ENCODE data around the gene PDGFRB.
A peak's percentile ranks its signal among the peaks of the same experiment; 100 is the strongest.

Gene PDGFRB

DNA sequence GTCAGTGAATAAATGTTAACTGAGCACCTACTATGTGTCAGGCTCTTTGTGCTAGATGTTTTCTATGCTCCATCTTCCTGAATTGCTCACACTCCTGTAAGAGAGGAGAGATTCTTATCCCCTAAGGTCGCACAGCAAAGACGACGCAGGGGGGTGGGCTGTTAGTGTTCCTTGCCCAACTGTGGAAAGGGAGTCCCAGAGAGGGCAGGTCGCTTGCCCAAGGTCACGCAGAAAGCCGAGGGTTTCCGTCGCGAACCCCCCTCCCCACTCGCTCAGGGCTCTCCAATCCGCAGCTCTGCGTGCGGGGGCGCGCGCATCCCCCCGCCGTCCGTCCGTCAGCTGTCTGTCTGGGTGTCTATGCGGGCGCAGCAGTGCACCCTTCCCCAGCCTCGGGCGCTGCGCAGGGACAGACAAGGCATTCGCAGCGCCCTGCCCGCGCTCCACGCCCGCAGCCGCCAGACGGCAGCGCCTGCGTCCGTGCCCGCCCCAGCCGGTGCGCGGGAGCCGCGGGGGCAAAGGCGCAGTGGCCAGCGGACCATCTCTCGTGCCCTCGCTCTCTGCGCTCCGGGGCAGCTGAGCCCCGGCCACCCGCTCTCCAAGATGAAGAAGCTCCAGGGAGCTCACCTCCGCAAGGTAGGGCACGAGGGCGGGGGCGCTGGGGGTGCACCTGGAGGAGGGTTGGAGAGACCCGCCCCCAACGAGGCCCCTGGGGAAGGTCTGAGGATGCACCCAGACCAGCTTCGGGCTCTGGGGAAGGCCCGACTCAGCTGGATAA is 34.3 kb upstream of the PDGFRB start, which contains the start of gene SLC6A7:
TSS of gene SLC6A7 (plus strand) at position 335 of the 775 bp plus-strand sequence. CDS start at position 601, 266 bp downstream.
- H3K27me3 ChIP-seq (ENCODE audit: control insufficient read depth, insufficient read depth, low read length) = peaks cover 76% of the 10 kb centered on the region

DNA sequence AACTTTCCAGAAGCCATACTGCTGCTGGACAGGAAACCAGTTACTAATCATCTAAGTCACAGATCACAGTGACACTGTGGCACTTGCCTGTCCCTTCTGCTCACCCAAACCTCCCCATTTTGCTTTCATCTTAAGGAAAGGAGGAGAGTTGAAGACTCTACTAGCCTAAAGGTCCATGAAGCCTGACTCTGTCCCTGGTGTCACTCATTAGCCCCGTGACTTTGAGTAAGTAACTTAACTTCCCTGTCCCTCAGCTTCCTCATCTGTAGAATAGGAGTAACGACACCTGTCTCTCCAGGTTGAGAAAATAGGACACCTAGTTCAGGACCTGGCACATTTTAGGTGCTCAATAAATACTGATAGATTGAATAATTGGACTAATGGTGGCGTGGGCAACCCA is 33.7 kb upstream of the PDGFRB start:
- Histone ChIP-seq H3K36me3 (ENCODE audit: control insufficient read depth, low read depth, low read length) (no peaks in the 10 kb centered on the region), H3K27me3 (ENCODE audit: control insufficient read depth, insufficient read depth, low read length) (peaks cover 82% of the 10 kb centered on the region), H3K9ac (ENCODE audit: low read length) (no peak overlapping the region), H3K9me3 (ENCODE audit: control insufficient read depth, low read depth, low read length) (no peaks in the 10 kb centered on the region), H3K4me1 (ENCODE audit: control insufficient read depth, low read depth, low read length) (peaks cover 12% of the 10 kb centered on the region), H3K27ac (ENCODE audit: low read length) (no peak overlapping the region), H3K4me3 (ENCODE audit: low read length) (peak overlapping the region; percentile 55)

More for the DNA sequence above, 34.3 kb upstream of the PDGFRB start, which contains the start of gene SLC6A7:
- Histone ChIP-seq H3K27ac (ENCODE audit: low read length) (no peak within 1 kb of the TSS), H3K9me3 (ENCODE audit: control insufficient read depth, low read depth, low read length) (no peaks in the 10 kb centered on the region), H3K4me1 (ENCODE audit: control insufficient read depth, low read depth, low read length) (peaks cover 12% of the 10 kb centered on the region), H3K4me3 (ENCODE audit: low read length) (peak within 1 kb of the TSS; percentile 55), H3K36me3 (ENCODE audit: control insufficient read depth, low read depth, low read length) (no peaks in the 10 kb centered on the region), H3K9ac (ENCODE audit: low read length) (no peak within 1 kb of the TSS)

DNA sequence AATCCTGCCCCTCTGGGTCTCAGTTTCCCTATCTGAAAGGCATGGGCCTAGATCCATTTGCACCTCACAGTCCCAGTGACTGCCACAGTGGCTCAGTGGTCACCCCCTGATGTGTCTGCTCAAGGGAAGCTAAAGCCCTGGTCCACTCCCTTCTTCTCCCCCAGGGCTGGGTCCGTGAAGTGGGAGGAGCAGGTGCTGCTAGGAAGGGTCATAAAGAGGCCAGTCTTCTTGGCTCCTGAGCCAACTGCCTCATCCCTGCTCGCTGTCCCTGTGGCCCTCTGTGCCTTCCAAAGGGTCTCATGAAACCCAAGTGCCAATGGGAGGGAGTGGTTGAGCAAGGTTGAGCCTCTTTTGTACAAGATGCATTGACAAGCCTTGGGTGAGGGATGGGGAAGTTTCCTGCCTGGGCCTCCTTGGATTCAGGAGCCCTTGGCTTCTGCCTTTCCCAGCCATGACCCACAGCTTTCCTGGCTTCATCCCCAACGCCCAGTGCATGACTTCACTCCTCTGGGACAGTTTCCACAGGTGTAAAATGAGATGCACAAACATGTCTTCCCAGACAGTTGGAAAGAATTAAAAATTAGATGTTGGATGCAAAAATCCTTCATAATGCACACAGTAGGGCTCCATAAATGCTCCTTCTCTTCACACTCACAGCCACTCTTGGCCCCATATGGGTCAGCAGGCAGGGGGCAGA is 32.6 kb upstream of the PDGFRB start:
- no peak overlapping the region for H3K4me3 ChIP-seq (ENCODE audit: low read length)
- no peak overlapping the region for H3K27ac ChIP-seq (ENCODE audit: low read length)
- no peaks in the 10 kb centered on the region for H3K9me3 ChIP-seq (ENCODE audit: control insufficient read depth, low read depth, low read length)
- peaks cover 89% of the 10 kb centered on the region for H3K27me3 ChIP-seq (ENCODE audit: control insufficient read depth, insufficient read depth, low read length)
- H3K4me1 ChIP-seq (ENCODE audit: control insufficient read depth, low read depth, low read length) = peaks cover 12% of the 10 kb centered on the region
- no peaks in the 10 kb centered on the region for H3K36me3 ChIP-seq (ENCODE audit: control insufficient read depth, low read depth, low read length)
- H3K9ac ChIP-seq (ENCODE audit: low read length) = no peak overlapping the region

DNA sequence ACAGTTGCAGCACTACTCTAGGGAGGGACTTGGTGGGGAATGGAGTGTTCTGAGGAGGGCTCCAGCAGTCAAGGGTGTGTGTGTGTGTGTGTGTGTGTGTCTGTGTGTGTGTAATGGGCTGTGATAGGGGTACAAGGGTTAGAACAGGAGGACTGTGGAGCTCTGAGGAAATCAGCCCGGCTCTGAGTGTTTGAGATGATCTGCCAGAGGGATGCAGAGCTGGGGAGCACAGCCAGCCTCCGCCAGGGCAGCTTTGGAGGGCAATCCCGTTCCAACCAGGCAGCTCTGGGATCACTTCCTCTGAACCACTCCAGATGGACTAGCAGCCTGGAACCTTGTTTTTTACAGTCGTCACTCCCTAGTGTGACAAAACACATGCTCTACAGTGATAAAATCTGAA is 31.3 kb upstream of the PDGFRB start:
- Histone ChIP-seq H3K9ac (ENCODE audit: low read length) (no peak overlapping the region), H3K4me3 (ENCODE audit: low read length) (no peak overlapping the region), H3K27ac (ENCODE audit: low read length) (no peak overlapping the region), H3K27me3 (ENCODE audit: control insufficient read depth, insufficient read depth, low read length) (peaks cover 81% of the 10 kb centered on the region), H3K4me1 (ENCODE audit: control insufficient read depth, low read depth, low read length) (peaks cover 12% of the 10 kb centered on the region), H3K36me3 (ENCODE audit: control insufficient read depth, low read depth, low read length) (no peaks in the 10 kb centered on the region), H3K9me3 (ENCODE audit: control insufficient read depth, low read depth, low read length) (no peaks in the 10 kb centered on the region)

DNA sequence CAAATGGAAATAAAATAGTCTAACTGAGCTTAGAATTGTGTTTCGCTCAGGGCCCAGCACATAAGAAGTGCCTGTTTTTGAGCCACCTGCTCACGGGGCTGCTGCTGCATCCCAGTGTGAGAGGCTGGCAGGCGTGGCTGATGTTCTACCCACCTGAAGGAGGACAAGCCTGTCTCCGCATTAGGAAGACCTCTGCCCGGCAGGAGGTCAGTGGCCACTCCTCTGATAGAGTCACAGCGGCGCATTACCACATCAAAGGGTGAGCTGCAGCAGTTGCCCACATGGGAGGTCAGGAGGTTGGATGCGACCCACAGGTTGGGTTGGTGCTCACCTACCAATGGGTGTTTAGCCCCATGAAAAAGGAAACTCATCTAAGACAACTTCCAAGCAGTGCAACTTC is 30.5 kb upstream of the PDGFRB start:
- Histone ChIP-seq H3K4me1 (ENCODE audit: control insufficient read depth, low read depth, low read length) (peaks cover 12% of the 10 kb centered on the region), H3K9ac (ENCODE audit: low read length) (no peak overlapping the region), H3K9me3 (ENCODE audit: control insufficient read depth, low read depth, low read length) (no peaks in the 10 kb centered on the region), H3K27ac (ENCODE audit: low read length) (no peak overlapping the region), H3K36me3 (ENCODE audit: control insufficient read depth, low read depth, low read length) (no peaks in the 10 kb centered on the region), H3K27me3 (ENCODE audit: control insufficient read depth, insufficient read depth, low read length) (peaks cover 74% of the 10 kb centered on the region), H3K4me3 (ENCODE audit: low read length) (no peak overlapping the region)

DNA sequence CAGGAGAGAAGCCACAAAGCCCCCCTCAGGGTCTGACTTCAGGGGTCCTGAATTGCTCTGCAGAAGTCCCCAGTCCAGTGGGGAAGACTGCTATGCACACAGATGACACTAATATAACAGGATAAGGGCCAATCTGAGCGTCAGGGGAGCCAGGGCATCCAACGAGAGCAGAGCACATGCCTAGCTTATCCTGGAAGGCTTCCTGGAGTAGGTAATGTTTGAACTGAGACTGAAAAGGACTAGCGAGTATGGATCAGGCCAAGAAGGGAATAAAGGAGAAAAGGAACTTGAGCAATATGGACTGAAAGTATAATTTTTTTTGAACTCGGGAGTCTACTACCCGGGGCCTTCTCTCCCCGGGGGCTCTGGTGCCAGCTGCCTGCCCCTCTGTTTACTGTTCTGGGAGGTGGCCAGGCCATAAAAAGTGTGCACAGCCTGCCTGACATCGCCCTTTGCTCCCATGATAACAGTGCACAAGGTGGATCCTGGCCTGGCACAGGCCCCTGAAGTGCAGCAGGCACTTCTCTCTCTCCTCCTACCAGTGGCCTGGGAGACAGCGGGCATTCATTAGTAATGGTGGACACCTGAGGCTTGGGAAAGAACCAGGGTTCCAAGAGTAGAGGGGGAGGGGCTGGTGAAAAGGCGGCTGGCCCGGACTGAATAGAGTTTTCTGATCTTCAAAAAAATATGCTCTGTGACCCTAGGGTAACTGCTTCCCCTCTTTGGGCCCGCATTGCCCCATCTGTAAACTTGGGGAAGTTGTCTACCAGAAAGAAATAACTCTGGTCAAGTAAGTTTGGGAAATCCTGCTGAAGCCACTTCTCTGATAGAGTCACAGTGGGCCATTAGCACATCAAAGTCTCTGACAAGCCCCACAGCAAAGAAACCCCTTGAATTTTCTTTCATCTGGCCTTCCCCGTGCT is 29.6 kb upstream of the PDGFRB start:
- peaks cover 65% of the 10 kb centered on the region for H3K27me3 ChIP-seq (ENCODE audit: control insufficient read depth, insufficient read depth, low read length)
- H3K9me3 ChIP-seq (ENCODE audit: control insufficient read depth, low read depth, low read length) = no peaks in the 10 kb centered on the region
- H3K9ac ChIP-seq (ENCODE audit: low read length) = no peak overlapping the region
- H3K27ac ChIP-seq (ENCODE audit: low read length) = no peak overlapping the region
- peaks cover 12% of the 10 kb centered on the region for H3K4me1 ChIP-seq (ENCODE audit: control insufficient read depth, low read depth, low read length)
- no peaks in the 10 kb centered on the region for H3K36me3 ChIP-seq (ENCODE audit: control insufficient read depth, low read depth, low read length)
- H3K4me3 ChIP-seq (ENCODE audit: low read length) = no peak overlapping the region

DNA sequence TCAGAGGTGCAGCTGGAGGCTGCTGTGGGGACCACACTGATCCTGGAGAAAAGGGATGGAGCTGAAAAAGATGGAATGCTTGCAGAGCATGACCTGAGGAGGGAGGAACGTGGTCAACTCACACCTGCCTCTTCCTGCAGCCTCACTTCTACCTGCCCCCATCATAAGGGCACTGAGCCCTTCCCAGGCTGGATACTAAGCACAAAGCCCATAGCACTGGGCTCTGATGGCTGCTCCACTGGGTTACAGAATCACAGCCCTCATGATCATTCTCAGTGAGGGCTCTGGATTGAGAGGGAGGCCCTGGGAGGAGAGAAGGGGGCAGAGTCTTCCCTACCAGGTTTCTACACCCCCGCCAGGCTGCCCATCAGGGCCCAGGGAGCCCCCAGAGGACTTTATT is 28.4 kb upstream of the PDGFRB start:
- Histone ChIP-seq H3K9me3 (ENCODE audit: control insufficient read depth, low read depth, low read length) (no peaks in the 10 kb centered on the region), H3K27ac (ENCODE audit: low read length) (no peak overlapping the region), H3K4me3 (ENCODE audit: low read length) (no peak overlapping the region), H3K9ac (ENCODE audit: low read length) (no peak overlapping the region), H3K36me3 (ENCODE audit: control insufficient read depth, low read depth, low read length) (no peaks in the 10 kb centered on the region), H3K27me3 (ENCODE audit: control insufficient read depth, insufficient read depth, low read length) (peaks cover 52% of the 10 kb centered on the region), H3K4me1 (ENCODE audit: control insufficient read depth, low read depth, low read length) (peaks cover 12% of the 10 kb centered on the region)

DNA sequence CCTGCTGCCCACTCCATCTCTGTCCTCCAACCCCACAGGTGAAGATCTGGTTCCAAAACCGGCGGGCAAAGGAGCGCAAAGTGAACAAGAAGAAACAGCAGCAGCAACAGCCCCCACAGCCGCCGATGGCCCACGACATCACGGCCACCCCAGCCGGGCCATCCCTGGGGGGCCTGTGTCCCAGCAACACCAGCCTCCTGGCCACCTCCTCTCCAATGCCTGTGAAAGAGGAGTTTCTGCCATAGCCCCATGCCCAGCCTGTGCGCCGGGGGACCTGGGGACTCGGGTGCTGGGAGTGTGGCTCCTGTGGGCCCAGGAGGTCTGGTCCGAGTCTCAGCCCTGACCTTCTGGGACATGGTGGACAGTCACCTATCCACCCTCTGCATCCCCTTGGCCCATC is 27.8 kb upstream of the PDGFRB start:
- Histone ChIP-seq H3K27ac (ENCODE audit: low read length) (no peak overlapping the region), H3K4me3 (ENCODE audit: low read length) (no peak overlapping the region), H3K4me1 (ENCODE audit: control insufficient read depth, low read depth, low read length) (peaks cover 12% of the 10 kb centered on the region), H3K9ac (ENCODE audit: low read length) (no peak overlapping the region), H3K27me3 (ENCODE audit: control insufficient read depth, insufficient read depth, low read length) (peaks cover 47% of the 10 kb centered on the region), H3K9me3 (ENCODE audit: control insufficient read depth, low read depth, low read length) (no peaks in the 10 kb centered on the region), H3K36me3 (ENCODE audit: control insufficient read depth, low read depth, low read length) (no peaks in the 10 kb centered on the region)

DNA sequence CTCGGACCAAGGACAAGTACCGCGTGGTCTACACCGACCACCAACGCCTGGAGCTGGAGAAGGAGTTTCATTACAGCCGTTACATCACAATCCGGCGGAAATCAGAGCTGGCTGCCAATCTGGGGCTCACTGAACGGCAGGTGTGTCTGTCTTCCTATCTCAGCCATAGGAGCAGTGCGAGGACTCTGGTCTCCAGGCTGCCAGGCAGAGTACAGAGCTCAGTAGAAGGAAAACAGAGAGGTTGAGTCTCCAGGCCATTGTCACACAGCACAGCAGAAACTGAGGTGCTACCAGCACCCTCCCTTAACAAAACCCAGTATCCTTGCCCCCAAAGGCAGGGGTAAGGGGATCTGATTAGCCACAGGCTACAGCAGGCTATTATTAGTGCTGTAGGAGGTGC is 27.1 kb upstream of the PDGFRB start:
- Histone ChIP-seq H3K27me3 (ENCODE audit: control insufficient read depth, insufficient read depth, low read length) (peaks cover 40% of the 10 kb centered on the region), H3K27ac (ENCODE audit: low read length) (no peak overlapping the region)

DNA sequence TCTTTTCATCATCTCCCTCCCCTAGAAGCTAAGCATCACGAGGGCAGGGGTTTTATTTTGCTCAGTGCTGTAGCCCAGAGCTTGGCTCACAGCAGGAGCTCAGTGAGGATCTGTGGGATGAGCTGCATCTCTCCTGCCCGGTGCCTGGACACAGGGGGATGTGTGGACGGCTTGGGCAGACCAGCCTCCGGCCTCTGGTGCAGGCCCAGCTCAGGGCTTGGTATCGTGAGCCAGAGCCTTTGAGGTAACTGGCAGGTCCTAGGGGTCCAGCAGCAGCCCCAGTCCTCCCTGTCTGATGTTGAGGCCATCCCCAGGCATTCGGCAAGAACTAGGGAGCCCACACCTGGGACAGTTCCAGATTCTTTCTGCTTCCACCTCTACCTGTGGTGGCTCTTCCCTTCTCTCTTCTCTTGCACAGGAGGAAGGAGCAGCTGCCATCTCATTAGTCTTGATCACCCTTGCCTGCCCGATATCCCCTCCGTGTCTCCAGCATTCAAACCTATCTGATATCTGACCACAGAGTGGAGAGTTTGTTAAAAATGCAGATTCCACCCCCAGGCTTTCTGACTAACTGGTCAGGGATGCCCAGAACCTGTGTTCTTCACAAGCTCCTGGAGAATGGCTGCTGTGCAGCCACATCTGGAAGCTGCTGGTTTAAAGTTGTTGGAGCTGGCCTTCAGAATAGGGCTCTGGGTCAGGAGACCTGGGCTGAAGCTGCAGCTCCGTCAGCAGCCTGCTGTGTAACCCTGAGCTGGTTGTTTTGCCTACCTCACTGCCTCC is 26.3 kb upstream of the PDGFRB start:
- peaks cover 12% of the 10 kb centered on the region for H3K4me1 ChIP-seq (ENCODE audit: control insufficient read depth, low read depth, low read length)
- no peak overlapping the region for H3K27ac ChIP-seq (ENCODE audit: low read length)
- H3K4me3 ChIP-seq (ENCODE audit: low read length) = no peak overlapping the region
- H3K9me3 ChIP-seq (ENCODE audit: control insufficient read depth, low read depth, low read length) = no peaks in the 10 kb centered on the region
- H3K9ac ChIP-seq (ENCODE audit: low read length) = no peak overlapping the region
- H3K36me3 ChIP-seq (ENCODE audit: control insufficient read depth, low read depth, low read length) = no peaks in the 10 kb centered on the region
- peaks cover 32% of the 10 kb centered on the region for H3K27me3 ChIP-seq (ENCODE audit: control insufficient read depth, insufficient read depth, low read length)

More for the DNA sequence above, 27.1 kb upstream of the PDGFRB start:
- H3K9ac ChIP-seq (ENCODE audit: low read length) = no peak overlapping the region
- no peak overlapping the region for H3K4me3 ChIP-seq (ENCODE audit: low read length)
- H3K9me3 ChIP-seq (ENCODE audit: control insufficient read depth, low read depth, low read length) = no peaks in the 10 kb centered on the region
- H3K36me3 ChIP-seq (ENCODE audit: control insufficient read depth, low read depth, low read length) = no peaks in the 10 kb centered on the region
- H3K4me1 ChIP-seq (ENCODE audit: control insufficient read depth, low read depth, low read length) = peaks cover 12% of the 10 kb centered on the region

Data from iPS-18a (cell line).